H9 (cell line): ENCODE data around the gene AMIGO1. TPM values are rescaled to one million over a fixed set of nuclear protein-coding genes. Genes with fewer than 3 reads are reported as not detected.
A peak's percentile ranks its signal among the peaks of the same experiment; 100 is the strongest.

Experiments
- DNase-seq: peaks from one replicate; pipeline ENCODE4 v3.0.0-alpha.2; 2017
- H2AFZ ChIP-seq: one replicate; pipeline ENCODE4 v1.6.1; 2013; ENCODE audit warnings: mild to moderate bottlenecking, low read length, control low read depth, moderate library complexity
- H2AK5ac ChIP-seq: 2 replicates; pipeline ENCODE4 v1.6.1; 2013; ENCODE audit warnings: low read length, control low read depth, mixed read lengths; ENCODE audit not compliant: insufficient read length
- H2BK120ac ChIP-seq: one replicate; pipeline ENCODE4 v1.6.1; 2013; ENCODE audit warnings: low read depth, mild to moderate bottlenecking, low read length, control low read depth, inconsistent platforms; ENCODE audit not compliant: poor library complexity, severe bottlenecking
- H2BK12ac ChIP-seq: 2 replicates; pipeline ENCODE4 v1.6.1; 2013; ENCODE audit warnings: low read length, control low read depth, mixed read lengths, low read depth; ENCODE audit not compliant: insufficient read length
- H2BK15ac ChIP-seq: 2 replicates; pipeline ENCODE4 v1.6.1; 2013; ENCODE audit warnings: low read depth, low read length, control low read depth
- H2BK20ac ChIP-seq: one replicate; pipeline ENCODE4 v1.6.1; 2013; ENCODE audit warnings: low read depth, mild to moderate bottlenecking, low read length, control low read depth, inconsistent platforms; ENCODE audit not compliant: poor library complexity, severe bottlenecking
- H2BK5ac ChIP-seq: 2 replicates; pipeline ENCODE4 v1.6.1; 2013; ENCODE audit warnings: low read length, control low read depth, mixed read lengths; ENCODE audit not compliant: insufficient read length
- H3K14ac ChIP-seq: 2 replicates; pipeline ENCODE4 v1.6.1; 2013; ENCODE audit warnings: low read length, control low read depth; ENCODE audit not compliant: insufficient read depth
- H3K18ac ChIP-seq: 2 replicates; pipeline ENCODE4 v1.6.1; 2013; ENCODE audit warnings: low read depth, mild to moderate bottlenecking, mixed read lengths, low read length, control low read depth; ENCODE audit not compliant: insufficient read length
- H3K23ac ChIP-seq: 2 replicates; pipeline ENCODE4 v1.6.1; 2013; ENCODE audit warnings: low read length, control low read depth, mixed read lengths, low read depth; ENCODE audit not compliant: insufficient read length
- H3K23me2 ChIP-seq: 2 replicates; pipeline ENCODE4 v1.6.1; 2013; ENCODE audit warnings: low read depth, mild to moderate bottlenecking, mixed read lengths, low read length, control low read depth; ENCODE audit not compliant: insufficient read length, poor library complexity, severe bottlenecking
- H3K27ac ChIP-seq: 2 replicates; pipeline ENCODE4 v1.5.1; 2013; ENCODE audit warnings: low read length, control low read depth, mixed read lengths, low read depth; ENCODE audit not compliant: insufficient read length
- H3K27me3 ChIP-seq: 2 replicates; pipeline ENCODE4 v1.6.1; 2013; ENCODE audit warnings: low read length, control low read depth, inconsistent platforms; ENCODE audit not compliant: insufficient read depth
- H3K4ac ChIP-seq: 2 replicates; pipeline ENCODE4 v1.6.1; 2013; ENCODE audit warnings: low read depth, mild to moderate bottlenecking, control low read depth, inconsistent platforms, low read length, moderate library complexity
- H3K4me1 ChIP-seq: 2 replicates; pipeline ENCODE4 v1.6.1; 2013; ENCODE audit warnings: low read length, control low read depth, inconsistent platforms; ENCODE audit not compliant: insufficient read depth
- H3K4me2 ChIP-seq: 2 replicates; pipeline ENCODE4 v1.6.1; 2013; ENCODE audit warnings: low read length, control low read depth, mixed read lengths; ENCODE audit not compliant: insufficient read length, insufficient read depth
- H3K56ac ChIP-seq: 2 replicates; pipeline ENCODE4 v1.6.1; 2013; ENCODE audit warnings: low read depth, mild to moderate bottlenecking, mixed read lengths, low read length, control low read depth; ENCODE audit not compliant: insufficient read length
- H3K79me1 ChIP-seq: 2 replicates; pipeline ENCODE4 v1.6.1; 2013; ENCODE audit warnings: low read depth, mild to moderate bottlenecking, moderate library complexity, low read length, control low read depth, inconsistent platforms; ENCODE audit not compliant: insufficient read depth, poor library complexity, severe bottlenecking
- H3K79me2 ChIP-seq: 2 replicates; pipeline ENCODE4 v1.6.1; 2013; ENCODE audit warnings: low read length, control low read depth, inconsistent platforms; ENCODE audit not compliant: insufficient read depth
- H3K9ac ChIP-seq: 2 replicates; pipeline ENCODE4 v1.6.1; 2013; ENCODE audit warnings: low read length, control low read depth, mixed read lengths; ENCODE audit not compliant: insufficient read length; ENCODE audit errors: extremely low read depth
- H3K9me3 ChIP-seq: one replicate; pipeline ENCODE4 v1.6.1; 2013; ENCODE audit warnings: low read depth, low read length, inconsistent platforms; ENCODE audit not compliant: control insufficient read depth
- H3T11ph ChIP-seq: one replicate; pipeline ENCODE4 v1.6.1; 2013; ENCODE audit warnings: mild to moderate bottlenecking, low read length, control low read depth, inconsistent platforms
- H4K20me1 ChIP-seq: one replicate; pipeline ENCODE4 v1.6.1; 2013; ENCODE audit not compliant: control insufficient read depth, insufficient read length, insufficient read depth
- H4K5ac ChIP-seq: 2 replicates; pipeline ENCODE4 v1.6.1; 2013; ENCODE audit warnings: low read depth, mild to moderate bottlenecking, mixed read lengths, low read length, control low read depth; ENCODE audit not compliant: insufficient read length
- H4K8ac ChIP-seq: replicated peaks from 2 replicates; pipeline ENCODE4 v1.6.1; 2013; ENCODE audit warnings: low read length, control low read depth, mixed read lengths, low read depth; ENCODE audit not compliant: insufficient read length
- H4K91ac ChIP-seq: 2 replicates; pipeline ENCODE4 v1.6.1; 2013; ENCODE audit warnings: low read depth, mild to moderate bottlenecking, moderate library complexity, mixed read lengths, low read length, control low read depth; ENCODE audit not compliant: insufficient read length
- H3K27ac Mint-ChIP-seq, 3 experiments: 2 replicates in 2 of 3; 3 replicates in 1 of 3; pipeline ENCODE4 v1.8.0; 2020 to 2021; ENCODE audit warnings: mixed read lengths in 3 of 3, mild to moderate bottlenecking in 1 of 3, moderate library complexity in 1 of 3
- H3K27me3 Mint-ChIP-seq: 2 replicates; pipeline ENCODE4 v1.8.0; 2021; ENCODE audit warnings: low read depth, mild to moderate bottlenecking, moderate library complexity, mixed read lengths
- H3K36me3 Mint-ChIP-seq, 3 experiments: 2 replicates in 2 of 3; 3 replicates in 1 of 3; pipeline ENCODE4 v1.8.0; 2020 to 2021; ENCODE audit warnings: low read depth in 3 of 3, mixed read lengths in 3 of 3; ENCODE audit not compliant: insufficient read depth in 1 of 3
- H3K4me1 Mint-ChIP-seq, 2 experiments: 2 replicates each; pipeline ENCODE4 v1.8.0; 2020; ENCODE audit warnings: mixed read lengths in 2 of 2
- H3K4me3 Mint-ChIP-seq, 2 experiments: 2 replicates in 1 of 2; 3 replicates in 1 of 2; pipeline ENCODE4 v1.8.0; 2020 to 2021; ENCODE audit warnings: mild to moderate bottlenecking in 2 of 2, mixed read lengths in 2 of 2, moderate library complexity in 1 of 2
- H3K9me3 Mint-ChIP-seq, 2 experiments: 2 replicates in 1 of 2; 3 replicates in 1 of 2; pipeline ENCODE4 v1.8.0; 2020; ENCODE audit warnings: mild to moderate bottlenecking in 2 of 2, mixed read lengths in 2 of 2, moderate library complexity in 1 of 2
- WGBS: extraction: QIAGEN DNeasy Blood & Tissue Kit; methylation state at CpG from one replicate; pipeline ENCODE4 v1.1.7; 2013; ENCODE audit warnings: missing lambda C conversion rate, low lambda C conversion rate, mixed read lengths; ENCODE audit not compliant: insufficient read length; ENCODE audit errors: extremely low coverage; 5-methylcytosine and 5-hydroxymethylcytosine counted together
- total RNA-seq: library from RNA; stranded (reverse); gene quantifications from 2 replicates; pipeline ENCODE4 v1.2.1, GENCODE V29; 2021
- TF ChIP-seq, protein P1 (sequence below): fragments of 200-600 bp; sonication (generic); conservative IDR thresholded peaks from 3 replicates; pipeline ENCODE4 v1.8.0; 2021; ENCODE audit warnings: antibody characterized with exemption, mild to moderate bottlenecking

AMIGO1 gene
- total RNA-seq, 1 experiment from 2014 or later, result 4.1 TPM

DNA sequence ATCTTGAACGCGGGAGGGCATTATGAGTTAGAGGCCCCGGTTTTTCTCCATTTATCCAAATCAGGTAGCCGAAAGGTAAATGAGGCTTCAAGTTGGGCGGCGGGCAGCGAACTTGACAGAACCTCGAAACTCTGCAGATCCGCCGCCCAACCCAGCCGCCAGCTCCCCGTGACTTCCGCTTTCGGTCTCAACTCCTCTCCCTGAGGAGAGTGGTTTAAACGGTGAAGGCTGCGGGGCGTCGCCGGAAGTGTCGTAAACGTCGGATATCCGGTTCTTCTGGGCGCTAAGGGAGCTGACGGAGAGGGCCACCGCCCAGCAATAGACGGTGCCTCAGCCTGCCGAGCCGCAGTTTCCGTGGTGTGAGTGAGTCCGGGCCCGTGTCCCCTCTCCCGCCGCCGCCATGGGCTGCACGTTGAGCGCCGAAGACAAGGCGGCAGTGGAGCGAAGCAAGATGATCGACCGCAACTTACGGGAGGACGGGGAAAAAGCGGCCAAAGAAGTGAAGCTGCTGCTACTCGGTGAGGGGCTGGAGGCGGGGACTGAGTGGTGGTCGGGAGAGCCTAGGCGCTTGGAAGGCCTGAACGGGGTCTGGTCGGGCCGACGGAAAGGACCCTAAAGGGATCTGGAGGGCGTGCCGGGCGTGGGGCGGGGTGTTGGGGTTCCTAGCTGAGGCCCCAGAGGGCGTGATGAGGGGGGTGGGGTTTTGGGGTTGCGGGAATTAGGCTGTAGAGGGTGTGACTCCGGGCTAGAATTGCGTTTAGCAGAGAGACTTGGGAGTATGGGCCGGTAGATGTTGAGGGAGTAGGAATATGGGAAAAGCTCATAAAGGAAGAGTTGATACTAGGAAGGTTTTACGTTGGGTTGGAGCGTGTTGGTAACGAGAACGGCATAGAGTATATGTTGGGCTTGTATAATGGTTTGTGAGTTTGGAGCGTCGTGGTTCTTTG, 39.1 kb upstream of the AMIGO1 start, which contains the start of gene GNAI3:
Gene GNAI3, plus strand, starts transcription at position 295 of the 947 bp plus-strand sequence. Its CDS starts 106 bp downstream, at position 401.
- Histone ChIP-seq H3K4me1 (no peaks in the 10 kb centered on the region; the same call in 1 of the 2 replicates), H3K56ac (no peak within 1 kb of the TSS), H3K23ac (no peak within 1 kb of the TSS), H3K14ac (peak within 1 kb of the TSS; percentile 79), H3K23me2 (peaks cover 7% of the 10 kb centered on the region), H3T11ph (no peak within 1 kb of the TSS), H3K79me1 (no peaks in the 10 kb centered on the region), H2AK5ac (no peak within 1 kb of the TSS), H3K4ac (no peak within 1 kb of the TSS), H3K9me3 (no peaks in the 10 kb centered on the region), H4K8ac (no peak within 1 kb of the TSS), H3K4me2 (peak within 1 kb of the TSS; percentile 94), H2BK12ac (no peak within 1 kb of the TSS), H2BK120ac (no peak within 1 kb of the TSS), H4K5ac (peak within 1 kb of the TSS; percentile 56), H3K18ac (peak within 1 kb of the TSS; percentile 89), H2BK15ac (no peak within 1 kb of the TSS), H3K27ac (no peak within 1 kb of the TSS), H3K9ac (peak within 1 kb of the TSS; percentile 91), H4K91ac (no peak within 1 kb of the TSS), H2BK20ac (no peak within 1 kb of the TSS), H3K27me3 (no peaks in the 10 kb centered on the region), H2BK5ac (peak within 1 kb of the TSS; percentile 12), H3K79me2 (peaks cover 18% of the 10 kb centered on the region; the same call in 1 of the 2 replicates), H2AFZ (no peak within 1 kb of the TSS), H4K20me1 (no peaks in the 10 kb centered on the region)
- TF ChIP-seq, protein P1, sequence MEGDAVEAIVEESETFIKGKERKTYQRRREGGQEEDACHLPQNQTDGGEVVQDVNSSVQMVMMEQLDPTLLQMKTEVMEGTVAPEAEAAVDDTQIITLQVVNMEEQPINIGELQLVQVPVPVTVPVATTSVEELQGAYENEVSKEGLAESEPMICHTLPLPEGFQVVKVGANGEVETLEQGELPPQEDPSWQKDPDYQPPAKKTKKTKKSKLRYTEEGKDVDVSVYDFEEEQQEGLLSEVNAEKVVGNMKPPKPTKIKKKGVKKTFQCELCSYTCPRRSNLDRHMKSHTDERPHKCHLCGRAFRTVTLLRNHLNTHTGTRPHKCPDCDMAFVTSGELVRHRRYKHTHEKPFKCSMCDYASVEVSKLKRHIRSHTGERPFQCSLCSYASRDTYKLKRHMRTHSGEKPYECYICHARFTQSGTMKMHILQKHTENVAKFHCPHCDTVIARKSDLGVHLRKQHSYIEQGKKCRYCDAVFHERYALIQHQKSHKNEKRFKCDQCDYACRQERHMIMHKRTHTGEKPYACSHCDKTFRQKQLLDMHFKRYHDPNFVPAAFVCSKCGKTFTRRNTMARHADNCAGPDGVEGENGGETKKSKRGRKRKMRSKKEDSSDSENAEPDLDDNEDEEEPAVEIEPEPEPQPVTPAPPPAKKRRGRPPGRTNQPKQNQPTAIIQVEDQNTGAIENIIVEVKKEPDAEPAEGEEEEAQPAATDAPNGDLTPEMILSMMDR, result no peak
- DNase-seq, result peak; percentile 95
- no peaks in the 10 kb centered on the region for H3K36me3 Mint-ChIP-seq
- no CpG with 5 or more reads among the region's 68 CpGs for WGBS
- H3K27me3 Mint-ChIP-seq, result peaks cover 3% of the 10 kb centered on the region; the same call in 1 of the 2 replicates
- H3K4me1 Mint-ChIP-seq, result peaks cover 32% of the 10 kb centered on the region in 2 experiments
- peak within 1 kb of the TSS; percentile 95 to 99 (median 96) for H3K27ac Mint-ChIP-seq
- peak within 1 kb of the TSS; percentile 92 to 99 for H3K4me3 Mint-ChIP-seq
- no peaks in the 10 kb centered on the region for H3K9me3 Mint-ChIP-seq
